HG03571 (cell line): ENCODE results near the gene SUPV3L1.

Experiments used
- ATAC-seq: cut with Tn5 transposase; IDR thresholded peaks from one replicate; pipeline ENCODE4 v1.9.1; 2021; ENCODE audit not compliant: unreplicated experiment

Gene SUPV3L1

DNA sequence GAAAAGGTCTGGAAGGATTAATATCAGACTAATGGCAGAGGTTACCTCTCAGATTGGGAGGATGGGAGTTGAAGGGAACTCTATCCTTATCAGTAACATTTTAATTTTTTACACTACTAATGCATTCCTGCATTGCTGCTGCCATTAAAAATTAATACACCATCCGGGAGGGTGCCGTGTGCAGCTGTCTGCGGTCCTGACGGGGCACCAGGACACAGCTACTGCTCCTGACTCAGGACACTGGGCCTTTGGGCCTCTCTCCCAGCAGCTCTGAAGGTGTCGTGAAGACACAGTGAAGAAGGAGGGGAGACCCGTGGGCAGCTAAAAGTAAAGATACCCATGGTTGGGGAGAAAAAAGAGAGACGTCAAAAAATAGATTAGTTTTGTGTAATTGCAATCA lies 74.8 kb downstream of the SUPV3L1 start:
- no peak for ATAC-seq
